Measurements from ENCODE around the gene MFSD12. TPM values are rescaled to one million over a fixed set of nuclear protein-coding genes. Genes with fewer than 3 reads are reported as not detected.

Gene MFSD12
- total and polyA plus RNA-seq, 2 of the 8 experiments (the other 6 are each of a cell fraction or from before 2014, with no cell fraction given): 59.6 to 71.3 TPM

Small RNA genes within 50 kb of the gene (small RNA-seq; reads per million reads assigned to genes)
- gene AC005786.1 (ENCODE audit: insufficient read depth): not detected
- not detected for gene RF00212 (ENCODE audit: insufficient read depth)

Other genes starting within 250 kb of the MFSD12 start
- 2.6 and 3.2 TPM in 2 replicates for gene NFIC, start 191.0 kb downstream of the MFSD12 start, total RNA-seq (2021; fragmentation: NEBNext Ultra II Directional; extraction: Animal tissue kit (Norgen Biotek cat#: 25700))
- 0.56 and 0.82 TPM in 2 replicates for gene NFIC, start 191.0 kb downstream of the MFSD12 start, polyA plus RNA-seq (2011; rRNA removed)
- gene SMIM24, start 77.1 kb downstream of the MFSD12 start, total RNA-seq (2021; fragmentation: NEBNext Ultra II Directional; extraction: Animal tissue kit (Norgen Biotek cat#: 25700)): 3.3 and 3.8 TPM in 2 replicates
- gene SMIM24, start 77.1 kb downstream of the MFSD12 start, polyA plus RNA-seq (2011; rRNA removed): 4.5 and 7.4 TPM in 2 replicates
- not detected in 2 replicates for gene SMIM44, start 74.1 kb downstream of the MFSD12 start, total RNA-seq (2021; fragmentation: NEBNext Ultra II Directional; extraction: Animal tissue kit (Norgen Biotek cat#: 25700))
- gene SMIM44, start 74.1 kb downstream of the MFSD12 start, polyA plus RNA-seq (2011; rRNA removed): not detected in 2 replicates
- 17.7 and 19.1 TPM in 2 replicates for gene DOHH, start 56.9 kb downstream of the MFSD12 start, total RNA-seq (2021; fragmentation: NEBNext Ultra II Directional; extraction: Animal tissue kit (Norgen Biotek cat#: 25700))
- 7.3 and 12.7 TPM in 2 replicates for gene DOHH, start 56.9 kb downstream of the MFSD12 start, polyA plus RNA-seq (2011; rRNA removed)
- 35.5 and 36.9 TPM in 2 replicates for gene FZR1, start 51.3 kb downstream of the MFSD12 start, total RNA-seq (2021; fragmentation: NEBNext Ultra II Directional; extraction: Animal tissue kit (Norgen Biotek cat#: 25700))
- gene FZR1, start 51.3 kb downstream of the MFSD12 start, polyA plus RNA-seq (2011; rRNA removed): 21.6 and 35.0 TPM in 2 replicates
- gene TEKTIP1, start 18.4 kb downstream of the MFSD12 start, total RNA-seq (2021; fragmentation: NEBNext Ultra II Directional; extraction: Animal tissue kit (Norgen Biotek cat#: 25700)): 1.0 and 1.1 TPM in 2 replicates
- gene TEKTIP1, start 18.4 kb downstream of the MFSD12 start, polyA plus RNA-seq (2011; rRNA removed): 0.49 TPM in 1 of 2 replicates, not detected in the other
- gene HMG20B, start 15.4 kb upstream of the MFSD12 start, total RNA-seq (2021; fragmentation: NEBNext Ultra II Directional; extraction: Animal tissue kit (Norgen Biotek cat#: 25700)): 74.2 and 76.1 TPM in 2 replicates
- gene HMG20B, start 15.4 kb upstream of the MFSD12 start, polyA plus RNA-seq (2011; rRNA removed): 42.9 and 63.9 TPM in 2 replicates
- gene GIPC3, start 27.9 kb upstream of the MFSD12 start, total RNA-seq (2021; fragmentation: NEBNext Ultra II Directional; extraction: Animal tissue kit (Norgen Biotek cat#: 25700)): 0.96 and 1.2 TPM in 2 replicates
- 1.0 and 1.3 TPM in 2 replicates for gene GIPC3, start 27.9 kb upstream of the MFSD12 start, polyA plus RNA-seq (2011; rRNA removed)
- gene TBXA2R, start 49.3 kb upstream of the MFSD12 start, total RNA-seq (2021; fragmentation: NEBNext Ultra II Directional; extraction: Animal tissue kit (Norgen Biotek cat#: 25700)): 0.50 and 0.75 TPM in 2 replicates
- 0.39 and 0.80 TPM in 2 replicates for gene TBXA2R, start 49.3 kb upstream of the MFSD12 start, polyA plus RNA-seq (2011; rRNA removed)
- gene CACTIN, start 69.2 kb upstream of the MFSD12 start, total RNA-seq (2021; fragmentation: NEBNext Ultra II Directional; extraction: Animal tissue kit (Norgen Biotek cat#: 25700)): 29.9 and 36.2 TPM in 2 replicates
- 25.8 and 44.1 TPM in 2 replicates for gene CACTIN, start 69.2 kb upstream of the MFSD12 start, polyA plus RNA-seq (2011; rRNA removed)
- 31.3 and 32.9 TPM in 2 replicates for gene PIP5K1C, start 142.9 kb upstream of the MFSD12 start, total RNA-seq (2021; fragmentation: NEBNext Ultra II Directional; extraction: Animal tissue kit (Norgen Biotek cat#: 25700))
- gene PIP5K1C, start 142.9 kb upstream of the MFSD12 start, polyA plus RNA-seq (2011; rRNA removed): 10.6 and 20.4 TPM in 2 replicates
- 24.6 and 26.1 TPM in 2 replicates for gene TJP3, start 150.8 kb upstream of the MFSD12 start, total RNA-seq (2021; fragmentation: NEBNext Ultra II Directional; extraction: Animal tissue kit (Norgen Biotek cat#: 25700))
- gene TJP3, start 150.8 kb upstream of the MFSD12 start, polyA plus RNA-seq (2011; rRNA removed): 17.1 and 30.2 TPM in 2 replicates
- 21.4 and 23.4 TPM in 2 replicates for gene APBA3, start 204.1 kb upstream of the MFSD12 start, total RNA-seq (2021; fragmentation: NEBNext Ultra II Directional; extraction: Animal tissue kit (Norgen Biotek cat#: 25700))
- 36.9 and 48.4 TPM in 2 replicates for gene APBA3, start 204.1 kb upstream of the MFSD12 start, polyA plus RNA-seq (2011; rRNA removed)
- 72.8 and 80.3 TPM in 2 replicates for gene MRPL54, start 205.1 kb upstream of the MFSD12 start, total RNA-seq (2021; fragmentation: NEBNext Ultra II Directional; extraction: Animal tissue kit (Norgen Biotek cat#: 25700))
- 63.8 and 83.6 TPM in 2 replicates for gene MRPL54, start 205.1 kb upstream of the MFSD12 start, polyA plus RNA-seq (2011; rRNA removed)
- not detected in 2 replicates for gene RAX2, start 214.6 kb upstream of the MFSD12 start, total RNA-seq (2021; fragmentation: NEBNext Ultra II Directional; extraction: Animal tissue kit (Norgen Biotek cat#: 25700))
- 0.08 and 0.19 TPM in 2 replicates for gene RAX2, start 214.6 kb upstream of the MFSD12 start, polyA plus RNA-seq (2011; rRNA removed)
- 21.4 and 21.5 TPM in 2 replicates for gene MATK, start 228.8 kb upstream of the MFSD12 start, total RNA-seq (2021; fragmentation: NEBNext Ultra II Directional; extraction: Animal tissue kit (Norgen Biotek cat#: 25700))
- 20.5 and 37.8 TPM in 2 replicates for gene MATK, start 228.8 kb upstream of the MFSD12 start, polyA plus RNA-seq (2011; rRNA removed)

Measured in H1 (cell line).